ENCODE results near the gene PIK3C3.

DNA sequence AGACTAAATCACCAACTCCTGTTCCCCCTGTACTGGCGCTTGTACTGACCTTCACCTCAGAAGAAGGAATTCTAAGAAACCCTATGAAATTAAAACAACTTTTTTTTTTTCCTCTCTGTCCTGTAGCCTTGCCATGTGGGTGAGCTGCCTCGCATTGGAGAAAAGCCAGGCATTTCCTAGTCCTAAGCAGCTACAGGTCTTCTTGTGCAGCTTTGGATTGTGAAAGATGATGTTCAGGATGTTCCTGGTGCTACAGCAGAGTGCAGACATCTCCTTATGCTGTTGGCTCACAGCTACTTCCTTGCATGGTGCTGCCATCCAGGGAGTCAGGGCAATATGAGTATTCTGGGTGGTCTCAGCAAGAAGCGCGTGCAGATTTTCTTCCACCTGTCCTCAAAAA, 11.9 kb downstream of the PIK3C3 start:
- TF ChIP-seq, protein P1, sequence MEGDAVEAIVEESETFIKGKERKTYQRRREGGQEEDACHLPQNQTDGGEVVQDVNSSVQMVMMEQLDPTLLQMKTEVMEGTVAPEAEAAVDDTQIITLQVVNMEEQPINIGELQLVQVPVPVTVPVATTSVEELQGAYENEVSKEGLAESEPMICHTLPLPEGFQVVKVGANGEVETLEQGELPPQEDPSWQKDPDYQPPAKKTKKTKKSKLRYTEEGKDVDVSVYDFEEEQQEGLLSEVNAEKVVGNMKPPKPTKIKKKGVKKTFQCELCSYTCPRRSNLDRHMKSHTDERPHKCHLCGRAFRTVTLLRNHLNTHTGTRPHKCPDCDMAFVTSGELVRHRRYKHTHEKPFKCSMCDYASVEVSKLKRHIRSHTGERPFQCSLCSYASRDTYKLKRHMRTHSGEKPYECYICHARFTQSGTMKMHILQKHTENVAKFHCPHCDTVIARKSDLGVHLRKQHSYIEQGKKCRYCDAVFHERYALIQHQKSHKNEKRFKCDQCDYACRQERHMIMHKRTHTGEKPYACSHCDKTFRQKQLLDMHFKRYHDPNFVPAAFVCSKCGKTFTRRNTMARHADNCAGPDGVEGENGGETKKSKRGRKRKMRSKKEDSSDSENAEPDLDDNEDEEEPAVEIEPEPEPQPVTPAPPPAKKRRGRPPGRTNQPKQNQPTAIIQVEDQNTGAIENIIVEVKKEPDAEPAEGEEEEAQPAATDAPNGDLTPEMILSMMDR (IDR thresholded peaks at IDR 0.05; ENCODE audit: insufficient read depth, low read length, poor library complexity, severe bottlenecking) = no peak
- TF ChIP-seq EZH2phosphoT487 (conservative IDR thresholded peaks at IDR 0.05; ENCODE audit: low read length) = no peak
